ENCODE data around the gene MSANTD7.
A peak's percentile ranks its signal among the peaks of the same experiment; 100 is the strongest.
"Not testable (repeated sequence)": the region's sequence is repeated elsewhere in the genome, so short reads cannot be mapped to it uniquely, and the experiment has no call there.

The MSANTD7 gene

GRCh38 chr10:14859775-14860174 is 21.7 kb downstream of the MSANTD7 start:
- H2BK5ac ChIP-seq (ENCODE audit: low read depth, low read length, poor library complexity, severe bottlenecking): no peak overlapping the region
- H2BK12ac ChIP-seq (ENCODE audit: low read length in 2 of 2): no peak overlapping the region
- no peak overlapping the region for H4K91ac ChIP-seq (ENCODE audit: low read length)
- H3K27ac ChIP-seq (ENCODE audit: low read length, poor library complexity, severe bottlenecking): no peak overlapping the region
- no peak overlapping the region for H2AFZ ChIP-seq (ENCODE audit: low read depth, low read length)
- H3K9ac ChIP-seq (ENCODE audit: low read length): peak overlapping the region; percentile 30
- H2BK15ac ChIP-seq (ENCODE audit: low read depth, poor library complexity, severe bottlenecking): no peak overlapping the region
- H3K18ac ChIP-seq (ENCODE audit: low read depth in 1 of 2, low read length in 2 of 2): no peak overlapping the region
- H2AK5ac ChIP-seq (ENCODE audit: low read length, severe bottlenecking): no peak overlapping the region
- no peak overlapping the region for H2BK120ac ChIP-seq (ENCODE audit: low read depth, low read length)
- H3K4me2 ChIP-seq (ENCODE audit: low read length, poor library complexity, severe bottlenecking): no peak overlapping the region
- no peaks in the 10 kb centered on the region for H3K27me3 ChIP-seq (ENCODE audit: control insufficient read depth in 1 of 2, insufficient read depth in 1 of 2, low read length in 2 of 2)
- H4K8ac ChIP-seq (ENCODE audit: low read length): no peak overlapping the region
- no peaks in the 10 kb centered on the region for H3K9me3 ChIP-seq (ENCODE audit: control insufficient read depth, low read length)
- peaks cover 9% of the 10 kb centered on the region for H3K79me1 ChIP-seq (replicated peaks; ENCODE audit: low read length, poor library complexity, severe bottlenecking)
- H3K4ac ChIP-seq (ENCODE audit: low read depth in 1 of 2, low read length in 2 of 2): no peak overlapping the region
- H3K4me3 ChIP-seq (ENCODE audit: insufficient read depth in 1 of 2, low read depth in 1 of 2, low read length in 2 of 2): no peak overlapping the region
- no peaks in the 10 kb centered on the region for H3K4me1 ChIP-seq (ENCODE audit: control insufficient read depth, insufficient read depth, low read depth, low read length)
- no peak overlapping the region for H3K23ac ChIP-seq (ENCODE audit: low read length in 2 of 2)
- no peak overlapping the region for H3K14ac ChIP-seq (ENCODE audit: low read length in 2 of 2)
- no peak for DNase-seq
- peaks cover 18 to 70% of the 10 kb centered on the region in 2 experiments for H3K36me3 ChIP-seq (ENCODE audit: control insufficient read depth in 1 of 2, insufficient read depth in 2 of 2, low read depth in 1 of 2, low read length in 2 of 2)

GRCh38 chr10:14860791-14861190 is 22.7 kb downstream of the MSANTD7 start:
- peaks cover 9% of the 10 kb centered on the region for H3K79me1 ChIP-seq (replicated peaks; ENCODE audit: low read length, poor library complexity, severe bottlenecking)
- H2BK15ac ChIP-seq (ENCODE audit: low read depth, poor library complexity, severe bottlenecking): no peak overlapping the region
- H3K27me3 ChIP-seq (ENCODE audit: control insufficient read depth in 1 of 2, insufficient read depth in 1 of 2, low read length in 2 of 2): no peaks in the 10 kb centered on the region
- H2BK12ac ChIP-seq (ENCODE audit: low read length in 2 of 2): no peak overlapping the region
- no peak overlapping the region for H2AFZ ChIP-seq (ENCODE audit: low read depth, low read length)
- no peak overlapping the region for H2BK5ac ChIP-seq (ENCODE audit: low read depth, low read length, poor library complexity, severe bottlenecking)
- 93% methylated on average over 1 of the region's 1 CpG for WGBS
- no peak overlapping the region for H3K14ac ChIP-seq (ENCODE audit: low read length in 2 of 2)
- no peak overlapping the region for H3K27ac ChIP-seq (ENCODE audit: low read length, poor library complexity, severe bottlenecking)
- no peak overlapping the region for H3K4me2 ChIP-seq (ENCODE audit: low read length, poor library complexity, severe bottlenecking)
- H3K36me3 ChIP-seq (ENCODE audit: control insufficient read depth in 1 of 2, insufficient read depth in 2 of 2, low read depth in 1 of 2, low read length in 2 of 2): peaks cover 18 to 65% of the 10 kb centered on the region in 2 experiments
- H3K23ac ChIP-seq (ENCODE audit: low read length in 2 of 2): no peak overlapping the region
- no peak overlapping the region for H2AK5ac ChIP-seq (ENCODE audit: low read length, severe bottlenecking)
- H4K91ac ChIP-seq (ENCODE audit: low read length): no peak overlapping the region
- H3K4me3 ChIP-seq (ENCODE audit: insufficient read depth in 1 of 2, low read depth in 1 of 2, low read length in 2 of 2): no peak overlapping the region
- DNase-seq: no peak
- H3K9ac ChIP-seq (ENCODE audit: low read length): no peak overlapping the region
- H3K18ac ChIP-seq (ENCODE audit: low read depth in 1 of 2, low read length in 2 of 2): no peak overlapping the region
- no peak overlapping the region for H2BK120ac ChIP-seq (ENCODE audit: low read depth, low read length)
- no peaks in the 10 kb centered on the region for H3K4me1 ChIP-seq (ENCODE audit: control insufficient read depth, insufficient read depth, low read depth, low read length)
- no peak overlapping the region for H3K4ac ChIP-seq (ENCODE audit: low read depth in 1 of 2, low read length in 2 of 2)
- H4K8ac ChIP-seq (ENCODE audit: low read length): no peak overlapping the region
- no peaks in the 10 kb centered on the region for H3K9me3 ChIP-seq (ENCODE audit: control insufficient read depth, low read length)

GRCh38 chr10:14864466-14864865 is 26.4 kb downstream of the MSANTD7 start:
- H3K4ac ChIP-seq (ENCODE audit: low read depth in 1 of 2, low read length in 2 of 2); H2BK12ac ChIP-seq (ENCODE audit: low read length in 2 of 2); H3K27me3 ChIP-seq (ENCODE audit: control insufficient read depth in 1 of 2, insufficient read depth in 1 of 2, low read length in 2 of 2); H3K79me1 ChIP-seq (replicated peaks; ENCODE audit: low read length, poor library complexity, severe bottlenecking); H3K14ac ChIP-seq (ENCODE audit: low read length in 2 of 2); H3K4me3 ChIP-seq (ENCODE audit: insufficient read depth in 1 of 2, low read depth in 1 of 2, low read length in 2 of 2); H2BK5ac ChIP-seq (ENCODE audit: low read depth, low read length, poor library complexity, severe bottlenecking); H2BK120ac ChIP-seq (ENCODE audit: low read depth, low read length); H4K8ac ChIP-seq (ENCODE audit: low read length); H3K18ac ChIP-seq (ENCODE audit: low read depth in 1 of 2, low read length in 2 of 2); H2BK15ac ChIP-seq (ENCODE audit: low read depth, poor library complexity, severe bottlenecking); H3K9me3 ChIP-seq (ENCODE audit: control insufficient read depth, low read length); H3K4me1 ChIP-seq (ENCODE audit: control insufficient read depth, insufficient read depth, low read depth, low read length); H2AK5ac ChIP-seq (ENCODE audit: low read length, severe bottlenecking); H2AFZ ChIP-seq (ENCODE audit: low read depth, low read length); H4K91ac ChIP-seq (ENCODE audit: low read length); H3K23ac ChIP-seq (ENCODE audit: low read length in 2 of 2); DNase-seq; H3K9ac ChIP-seq (ENCODE audit: low read length); H3K27ac ChIP-seq (ENCODE audit: low read length, poor library complexity, severe bottlenecking); H3K4me2 ChIP-seq (ENCODE audit: low read length, poor library complexity, severe bottlenecking): not testable (repeated sequence)
- H3K36me3 ChIP-seq (ENCODE audit: control insufficient read depth in 1 of 2, insufficient read depth in 2 of 2, low read depth in 1 of 2, low read length in 2 of 2): peaks cover 8 to 67% of the 10 kb centered on the region in 2 experiments
- WGBS: 89% methylated on average over 4 of the region's 6 CpGs

- H3K4ac ChIP-seq (ENCODE audit: low read depth in 1 of 2, low read length in 2 of 2); H3K4me2 ChIP-seq (ENCODE audit: low read length, poor library complexity, severe bottlenecking); H3K23ac ChIP-seq (ENCODE audit: low read length in 2 of 2); H3K9ac ChIP-seq (ENCODE audit: low read length); H4K8ac ChIP-seq (ENCODE audit: low read length); H3K27me3 ChIP-seq (ENCODE audit: control insufficient read depth in 1 of 2, insufficient read depth in 1 of 2, low read length in 2 of 2); H2BK12ac ChIP-seq (ENCODE audit: low read length in 2 of 2); H2BK15ac ChIP-seq (ENCODE audit: low read depth, poor library complexity, severe bottlenecking); H3K18ac ChIP-seq (ENCODE audit: low read depth in 1 of 2, low read length in 2 of 2); H2BK5ac ChIP-seq (ENCODE audit: low read depth, low read length, poor library complexity, severe bottlenecking); H2AFZ ChIP-seq (ENCODE audit: low read depth, low read length); H3K79me1 ChIP-seq (replicated peaks; ENCODE audit: low read length, poor library complexity, severe bottlenecking); H3K27ac ChIP-seq (ENCODE audit: low read length, poor library complexity, severe bottlenecking); H3K4me3 ChIP-seq (ENCODE audit: insufficient read depth in 1 of 2, low read depth in 1 of 2, low read length in 2 of 2); DNase-seq; H3K4me1 ChIP-seq (ENCODE audit: control insufficient read depth, insufficient read depth, low read depth, low read length); H2BK120ac ChIP-seq (ENCODE audit: low read depth, low read length); H4K91ac ChIP-seq (ENCODE audit: low read length); H3K14ac ChIP-seq (ENCODE audit: low read length in 2 of 2); H2AK5ac ChIP-seq (ENCODE audit: low read length, severe bottlenecking); H3K9me3 ChIP-seq (ENCODE audit: control insufficient read depth, low read length): not testable (repeated sequence)
- WGBS: no CpG with 5 or more reads among the region's 3 CpGs
- H3K36me3 ChIP-seq (ENCODE audit: control insufficient read depth in 1 of 2, insufficient read depth in 2 of 2, low read depth in 1 of 2, low read length in 2 of 2): peaks cover 8 to 71% of the 10 kb centered on the region in 2 experiments
Observed at GRCh38 chr10:14864871-14865270, 26.8 kb downstream of the MSANTD7 start.
